SK-N-SH (cell line): Measurements from ENCODE around the gene ZNF804A. TPM values are rescaled to one million over a fixed set of nuclear protein-coding genes. Genes with fewer than 3 reads are reported as not detected.

Experiments used
- CTCF ChIA-PET: fragments of 300-600, 350-600 bp; formaldehyde crosslinking; extraction: SDS; loops from one replicate; lab custom pipeline; 2021; lab: Yijun Ruan, JAX
- POLR2A ChIA-PET: fragments of 350-600 bp; sonication (Branson Sonifier 250); formaldehyde crosslinking; extraction: SDS; loops from one replicate; lab custom pipeline; 2020; ENCODE audit warnings: antibody characterized with exemption, inconsistent platforms; lab: Yijun Ruan, JAX
- DNase-seq: peaks from one replicate; pipeline ENCODE4 v3.0.0; 2012
- H2AFZ ChIP-seq: fragments of 200-600 bp; sonication (generic); 2 replicates; pipeline ENCODE4 v1.8.1; 2016; ENCODE audit warnings: antibody characterized with exemption, mild to moderate bottlenecking, low read depth
- H3F3A ChIP-seq: fragments of 200-600 bp; sonication (generic); replicated peaks from 2 replicates; pipeline ENCODE3; 2016; ENCODE audit warnings: antibody characterized with exemption, mild to moderate bottlenecking; ENCODE audit not compliant: insufficient read depth
- H3K27ac ChIP-seq, 2 experiments: fragments of 200-500 bp in 1 of 2; fragments of 200-600 bp in 1 of 2; sonication (Bioruptor generic) in 1 of 2; sonication (generic), shearing (Covaris generic) in 1 of 2; 2 replicates each; pipeline versions ENCODE4 v1.5.1 to v1.6.1; 2014 to 2016; ENCODE audit warnings: low read depth in 2 of 2, inconsistent platforms in 1 of 2, low read length in 1 of 2, mild to moderate bottlenecking in 1 of 2, mixed read lengths in 1 of 2
- H3K27me3 ChIP-seq: fragments of 200-600 bp; sonication (generic), shearing (Covaris generic); 2 replicates; pipeline ENCODE4 v1.6.1; 2016; ENCODE audit warnings: mixed run types; ENCODE audit not compliant: insufficient read depth
- H3K36me3 ChIP-seq, 2 experiments: fragments of 200-500 bp in 1 of 2; fragments of 200-600 bp in 1 of 2; sonication (Bioruptor generic) in 1 of 2; sonication (generic) in 1 of 2; replicated peaks in 1 of 2; 2 replicates each; pipeline versions ENCODE3 to v1.5.1; 2014 to 2016; ENCODE audit warnings: low read length in 1 of 2, mild to moderate bottlenecking in 1 of 2; ENCODE audit not compliant: insufficient read depth in 2 of 2, control insufficient read depth in 1 of 2
- H3K4me1 ChIP-seq, 2 experiments: fragments of 200-500 bp in 1 of 2; fragments of 200-600 bp in 1 of 2; sonication (Bioruptor generic) in 1 of 2; sonication (generic), shearing (Covaris generic) in 1 of 2; 2 replicates each; pipeline versions ENCODE4 v1.5.1 to v1.6.1; 2014 to 2016; ENCODE audit warnings: low read depth in 1 of 2, low read length in 1 of 2, mixed run types in 1 of 2; ENCODE audit not compliant: insufficient read depth in 2 of 2, control insufficient read depth in 1 of 2
- H3K4me2 ChIP-seq: fragments of 200-600 bp; sonication (generic), shearing (Covaris generic); 2 replicates; pipeline ENCODE4 v1.6.1; 2017; ENCODE audit warnings: mixed run types
- H3K4me3 ChIP-seq, 2 experiments: fragments of 200-500 bp in 1 of 2; fragments of 200-600 bp in 1 of 2; sonication (Bioruptor generic) in 1 of 2; sonication (generic), shearing (Covaris generic) in 1 of 2; 2 replicates each; pipeline versions ENCODE4 v1.5.1 to v1.8.1; 2014 to 2016; ENCODE audit warnings: low read depth in 2 of 2, inconsistent platforms in 1 of 2, low read length in 1 of 2, mild to moderate bottlenecking in 1 of 2, mixed read lengths in 1 of 2, moderate library complexity in 1 of 2
- H3K79me2 ChIP-seq: fragments of 200-600 bp; sonication (generic); 2 replicates; pipeline ENCODE4 v1.8.1; 2017; ENCODE audit warnings: mild to moderate bottlenecking; ENCODE audit not compliant: insufficient read depth
- H3K9ac ChIP-seq: fragments of 200-600 bp; sonication (generic); 2 replicates; pipeline ENCODE4 v1.6.1; 2017; ENCODE audit warnings: mixed run types
- H3K9me2 ChIP-seq: fragments of 200-600 bp; sonication (generic); 2 replicates; pipeline ENCODE4 v1.6.1; 2017; ENCODE audit warnings: mixed run types
- H3K9me3 ChIP-seq: fragments of 200-600 bp; sonication (generic); 2 replicates; pipeline ENCODE4 v1.6.1; 2017; ENCODE audit warnings: mixed run types, mild to moderate bottlenecking, moderate library complexity
- H4K20me1 ChIP-seq: fragments of 200-600 bp; sonication (generic); 2 replicates; pipeline ENCODE4 v1.6.1; 2017; ENCODE audit warnings: mild to moderate bottlenecking, mixed run types; ENCODE audit not compliant: insufficient read depth
- CHD2 ChIP-seq: fragments of 150-350 bp; IDR thresholded peaks from 2 replicates; pipeline ENCODE4 v1.6.1; 2018; ENCODE audit warnings: low read length; ENCODE audit not compliant: partially characterized antibody
- ELF1 ChIP-seq: IDR thresholded peaks from 2 replicates; pipeline ENCODE4 v1.4.0; 2012
- FOSL2 ChIP-seq: IDR thresholded peaks from 2 replicates; pipeline ENCODE4 v1.4.0; 2012; ENCODE audit warnings: low read depth, mild to moderate bottlenecking, moderate library complexity, borderline replicate concordance
- FOXJ3 ChIP-seq: sonication (generic); formaldehyde crosslinking; IDR thresholded peaks from 2 replicates; pipeline ENCODE4 v1.5.1; 2020; ENCODE audit warnings: mild to moderate bottlenecking, missing genetic modification reagents
- MXI1 ChIP-seq: IDR thresholded peaks from 2 replicates; pipeline ENCODE4 v1.6.1; 2012; ENCODE audit warnings: mild to moderate bottlenecking, low read depth, low read length, improper control_type of control experiment
- NFIC ChIP-seq: IDR thresholded peaks from 2 replicates; pipeline ENCODE4 v1.4.0; 2012; ENCODE audit warnings: borderline replicate concordance
- POLR2AphosphoS5 ChIP-seq: IDR thresholded peaks from 2 replicates; pipeline ENCODE4 v1.6.1; 2012; ENCODE audit warnings: low read depth, low read length
- RAD21 ChIP-seq: IDR thresholded peaks from 2 replicates; pipeline ENCODE4 v1.6.1; 2012; ENCODE audit warnings: mild to moderate bottlenecking, low read length
- RCOR1 ChIP-seq: fragments of 150-350 bp; IDR thresholded peaks from 2 replicates; pipeline ENCODE4 v1.6.1; 2017; ENCODE audit warnings: antibody characterized with exemption, low read length
- SMC3 ChIP-seq: IDR thresholded peaks from 2 replicates; pipeline ENCODE4 v1.6.1; 2012; ENCODE audit warnings: low read depth, low read length, improper control_type of control experiment
- TCF12 ChIP-seq: IDR thresholded peaks from 2 replicates; pipeline ENCODE4 v1.4.0; 2012
- YY1 ChIP-seq: IDR thresholded peaks from 2 replicates; pipeline ENCODE4 v1.4.0; 2012; ENCODE audit warnings: low read depth, mild to moderate bottlenecking
- WGBS: methylation state at CpG from one replicate; pipeline ENCODE4 v1.1.6; 2017; ENCODE audit warnings: low lambda C conversion rate; 5-methylcytosine and 5-hydroxymethylcytosine counted together
- polyA plus RNA-seq, 3 experiments: library from polyadenylated mRNA; depleted of rRNA; stranded (reverse); fragments of >200 nt; gene quantifications; 2 replicates each; pipeline ENCODE4 v1.2.3, GENCODE V29; 2012
- TF ChIP-seq, protein P1 (sequence below): IDR thresholded peaks from 2 replicates; pipeline ENCODE4; 2012
- TF ChIP-seq, protein P2 (sequence below): IDR thresholded peaks from 2 replicates; pipeline ENCODE4 v1.4.0; 2012; ENCODE audit warnings: low read depth, borderline replicate concordance
- TF ChIP-seq, protein P3 (sequence below): IDR thresholded peaks from 2 replicates; pipeline ENCODE4 v1.4.0; 2012; ENCODE audit warnings: low read depth, borderline replicate concordance
- TF ChIP-seq, protein P4 (sequence below): fragments of 150-350 bp; IDR thresholded peaks from 2 replicates; pipeline ENCODE4 v1.6.1; 2017; ENCODE audit warnings: antibody characterized with exemption, low read length, low read depth, borderline replicate concordance

ZNF804A gene
- polyA plus RNA-seq, 1 of the 3 experiments (the other 2 are of a cell fraction): 0.02 TPM

DNA sequence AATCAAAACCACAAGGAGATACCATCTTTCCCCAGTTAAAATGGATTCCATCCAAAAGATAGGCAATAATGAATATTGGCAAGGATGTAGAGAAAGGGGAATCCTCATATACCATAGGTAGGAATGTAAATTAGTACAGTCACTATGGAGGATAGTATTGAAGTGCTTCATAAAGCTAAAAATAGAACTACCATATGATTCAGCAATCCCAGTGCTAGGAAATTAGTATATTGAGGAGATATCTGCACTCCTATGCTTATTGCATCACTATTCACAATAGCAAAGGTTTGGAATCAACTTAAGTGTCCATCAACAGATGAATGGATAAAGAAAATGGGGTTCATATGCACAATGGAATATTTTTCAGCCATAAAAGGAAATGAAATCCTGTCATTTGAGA, 251.2 kb downstream of the ZNF804A start:
- CTCF ChIA-PET: no interaction called here
- no peaks in the 10 kb centered on the region for H3F3A ChIP-seq
- DNase-seq: no peak
- H3K27ac ChIP-seq: no peak overlapping the region
- no peak for TF ChIP-seq TCF12
- TF ChIP-seq, protein P1, sequence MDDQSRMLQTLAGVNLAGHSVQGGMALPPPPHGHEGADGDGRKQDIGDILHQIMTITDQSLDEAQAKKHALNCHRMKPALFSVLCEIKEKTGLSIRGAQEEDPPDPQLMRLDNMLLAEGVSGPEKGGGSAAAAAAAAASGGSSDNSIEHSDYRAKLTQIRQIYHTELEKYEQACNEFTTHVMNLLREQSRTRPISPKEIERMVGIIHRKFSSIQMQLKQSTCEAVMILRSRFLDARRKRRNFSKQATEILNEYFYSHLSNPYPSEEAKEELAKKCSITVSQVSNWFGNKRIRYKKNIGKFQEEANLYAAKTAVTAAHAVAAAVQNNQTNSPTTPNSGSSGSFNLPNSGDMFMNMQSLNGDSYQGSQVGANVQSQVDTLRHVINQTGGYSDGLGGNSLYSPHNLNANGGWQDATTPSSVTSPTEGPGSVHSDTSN: no peak
- TF ChIP-seq FOSL2: no peak
- no peak for TF ChIP-seq FOXJ3
- TF ChIP-seq, protein P2, sequence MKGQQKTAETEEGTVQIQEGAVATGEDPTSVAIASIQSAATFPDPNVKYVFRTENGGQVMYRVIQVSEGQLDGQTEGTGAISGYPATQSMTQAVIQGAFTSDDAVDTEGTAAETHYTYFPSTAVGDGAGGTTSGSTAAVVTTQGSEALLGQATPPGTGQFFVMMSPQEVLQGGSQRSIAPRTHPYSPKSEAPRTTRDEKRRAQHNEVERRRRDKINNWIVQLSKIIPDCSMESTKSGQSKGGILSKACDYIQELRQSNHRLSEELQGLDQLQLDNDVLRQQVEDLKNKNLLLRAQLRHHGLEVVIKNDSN: no peak
- TF ChIP-seq RCOR1: no peak
- no peak for TF ChIP-seq CHD2
- no peak for TF ChIP-seq POLR2AphosphoS5
- no peak for TF ChIP-seq NFIC
- TF ChIP-seq, protein P3, sequence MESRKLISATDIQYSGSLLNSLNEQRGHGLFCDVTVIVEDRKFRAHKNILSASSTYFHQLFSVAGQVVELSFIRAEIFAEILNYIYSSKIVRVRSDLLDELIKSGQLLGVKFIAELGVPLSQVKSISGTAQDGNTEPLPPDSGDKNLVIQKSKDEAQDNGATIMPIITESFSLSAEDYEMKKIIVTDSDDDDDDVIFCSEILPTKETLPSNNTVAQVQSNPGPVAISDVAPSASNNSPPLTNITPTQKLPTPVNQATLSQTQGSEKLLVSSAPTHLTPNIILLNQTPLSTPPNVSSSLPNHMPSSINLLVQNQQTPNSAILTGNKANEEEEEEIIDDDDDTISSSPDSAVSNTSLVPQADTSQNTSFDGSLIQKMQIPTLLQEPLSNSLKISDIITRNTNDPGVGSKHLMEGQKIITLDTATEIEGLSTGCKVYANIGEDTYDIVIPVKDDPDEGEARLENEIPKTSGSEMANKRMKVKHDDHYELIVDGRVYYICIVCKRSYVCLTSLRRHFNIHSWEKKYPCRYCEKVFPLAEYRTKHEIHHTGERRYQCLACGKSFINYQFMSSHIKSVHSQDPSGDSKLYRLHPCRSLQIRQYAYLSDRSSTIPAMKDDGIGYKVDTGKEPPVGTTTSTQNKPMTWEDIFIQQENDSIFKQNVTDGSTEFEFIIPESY: no peak
- no peak for TF ChIP-seq YY1
- TF ChIP-seq, protein P4, sequence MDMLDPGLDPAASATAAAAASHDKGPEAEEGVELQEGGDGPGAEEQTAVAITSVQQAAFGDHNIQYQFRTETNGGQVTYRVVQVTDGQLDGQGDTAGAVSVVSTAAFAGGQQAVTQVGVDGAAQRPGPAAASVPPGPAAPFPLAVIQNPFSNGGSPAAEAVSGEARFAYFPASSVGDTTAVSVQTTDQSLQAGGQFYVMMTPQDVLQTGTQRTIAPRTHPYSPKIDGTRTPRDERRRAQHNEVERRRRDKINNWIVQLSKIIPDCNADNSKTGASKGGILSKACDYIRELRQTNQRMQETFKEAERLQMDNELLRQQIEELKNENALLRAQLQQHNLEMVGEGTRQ: no peak
- TF ChIP-seq RAD21: no peak
- no peak for TF ChIP-seq ELF1
- H3K4me1 ChIP-seq: no peaks in the 10 kb centered on the region
- POLR2A ChIA-PET: no interaction called here
- H3K9me3 ChIP-seq: no peaks in the 10 kb centered on the region
- no peaks in the 10 kb centered on the region for H4K20me1 ChIP-seq
- H3K9me2 ChIP-seq: no peaks in the 10 kb centered on the region
- no peaks in the 10 kb centered on the region for H3K36me3 ChIP-seq
- H2AFZ ChIP-seq: no peak overlapping the region
- H3K27me3 ChIP-seq: no peaks in the 10 kb centered on the region
- H3K79me2 ChIP-seq: no peaks in the 10 kb centered on the region
- H3K4me3 ChIP-seq: no peak overlapping the region
- no peak overlapping the region for H3K4me2 ChIP-seq
- no peak overlapping the region for H3K9ac ChIP-seq

DNA sequence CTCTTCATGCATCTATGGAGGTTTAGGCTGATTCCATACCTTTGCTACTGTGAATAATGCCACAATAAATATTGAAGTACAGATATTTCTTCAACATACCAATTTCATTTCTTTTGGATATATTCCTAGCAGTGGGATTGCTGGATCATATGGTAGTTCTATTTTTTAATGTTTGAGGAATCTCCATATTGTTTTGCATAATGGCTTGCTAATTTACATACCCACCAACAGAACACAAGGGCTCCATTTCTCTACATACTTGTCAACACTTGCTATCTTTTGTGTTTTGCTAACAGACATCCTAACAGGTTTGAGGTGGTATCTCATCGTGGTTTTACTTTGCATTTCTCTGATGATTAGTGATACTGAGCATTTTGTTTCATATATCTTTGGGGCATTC, 253.2 kb downstream of the ZNF804A start:
- CTCF ChIA-PET: no interaction called here
- no peak overlapping the region for H3K27ac ChIP-seq
- WGBS: 41% methylated on average over 1 of the region's 1 CpG
- H3K9ac ChIP-seq: no peak overlapping the region
- H4K20me1 ChIP-seq: no peaks in the 10 kb centered on the region
- H3F3A ChIP-seq: no peaks in the 10 kb centered on the region
- TF ChIP-seq SMC3: no peak
- TF ChIP-seq, protein P2: no peak
- TF ChIP-seq NFIC: no peak
- TF ChIP-seq CHD2: no peak
- TF ChIP-seq MXI1: no peak
- TF ChIP-seq ELF1: no peak
- TF ChIP-seq RAD21: no peak
- H3K9me3 ChIP-seq: no peaks in the 10 kb centered on the region
- no peaks in the 10 kb centered on the region for H3K36me3 ChIP-seq
- H3K4me1 ChIP-seq: no peaks in the 10 kb centered on the region
- H2AFZ ChIP-seq: no peak overlapping the region
- H3K9me2 ChIP-seq: no peaks in the 10 kb centered on the region
- DNase-seq: no peak
- H3K79me2 ChIP-seq: no peaks in the 10 kb centered on the region
- H3K4me3 ChIP-seq: no peak overlapping the region
- H3K4me2 ChIP-seq: no peak overlapping the region
- POLR2A ChIA-PET: no interaction called here
- no peaks in the 10 kb centered on the region for H3K27me3 ChIP-seq
